Heart right ventricle (tissue), 16 donors: ENCODE measurements around the gene RPL39L. TPM values are rescaled to one million over a fixed set of nuclear protein-coding genes. Genes with fewer than 3 reads are reported as not detected.

ENCODE experiments used
- ATAC-seq, 8 donors: fragments of 200-7000 bp; cut with Tn5 transposase; one replicate each; pipeline ENCODE4 v1.9.1; 2020; ENCODE audit warnings: mild to moderate bottlenecking in 8 of 8, moderate library complexity in 8 of 8, moderate number of reproducible peaks in 1 of 8
- DNase-seq, 2 donors: peaks; one replicate each; pipeline ENCODE4 v3.0.0-alpha.2; 2020
- H3K27ac ChIP-seq, 10 donors: fragments of 200-600 bp; sonication (generic) in 2 of 10; one replicate each; pipeline versions ENCODE4 v1.5.0 to v1.8.0; 2020 to 2022; ENCODE audit warnings: mild to moderate bottlenecking in 3 of 10
- H3K27me3 ChIP-seq, 7 donors: fragments of 200-600 bp; one replicate each; pipeline ENCODE4 v1.8.0; 2021 to 2022; ENCODE audit warnings: mild to moderate bottlenecking in 2 of 7
- H3K36me3 ChIP-seq, 9 donors: fragments of 200-600 bp; sonication (generic) in 1 of 9; one replicate each; pipeline versions ENCODE4 v1.5.0 to v1.8.0; 2020 to 2022; ENCODE audit warnings: mild to moderate bottlenecking in 2 of 9
- H3K4me1 ChIP-seq, 9 donors: fragments of 200-600 bp; sonication (generic) in 1 of 9; one replicate each; pipeline versions ENCODE4 v1.5.0 to v1.8.0; 2020 to 2022; ENCODE audit warnings: mild to moderate bottlenecking in 4 of 9
- H3K4me3 ChIP-seq, 10 donors: fragments of 200-600 bp; sonication (generic) in 2 of 10; one replicate each; pipeline versions ENCODE4 v1.5.0 to v1.8.0; 2020 to 2022; ENCODE audit warnings: mild to moderate bottlenecking in 7 of 10, moderate library complexity in 2 of 10
- H3K9me3 ChIP-seq, 11 donors: fragments of 200-600 bp in 10 of 11; sonication (generic) in 2 of 11; one replicate each; pipeline versions ENCODE4 v1.5.0 to v1.8.0; 2013 to 2022; ENCODE audit warnings: mild to moderate bottlenecking in 2 of 11, control low read depth in 1 of 11, moderate library complexity in 1 of 11
- WGBS, 2 donors: extraction: QIAGEN DNeasy Blood & Tissue Kit; methylation state at CpG; one replicate each; pipeline ENCODE4 v1.1.7; 2013; ENCODE audit warnings: inconsistent platforms in 1 of 2; 5-methylcytosine and 5-hydroxymethylcytosine counted together
- intact Hi-C, 10 donors: fragments of 100-400 bp; cut with DNase I; formaldehyde crosslinking; loops; one replicate each; pipeline versions ENCODE4 v1.11.1 to v1.14.2; 2022
- long read RNA-seq, 3 donors: library from polyadenylated mRNA; unstranded; transcript quantifications; one replicate each; pipeline ENCODE4 v2.0.0, GENCODE V29; 2020 to 2021
- polyA plus RNA-seq, 2 donors: library from polyadenylated mRNA; stranded (reverse); fragments of 200-250 nt; gene quantifications; one replicate each; pipeline ENCODE4 v1.2.3, GENCODE V29; 2013
- total RNA-seq, 10 donors: library from RNA; stranded (reverse); fragmentation: NEBNext Ultra II Directional in 3 of 10; extraction: Animal tissue kit (Norgen Biotek cat#: 25700) in 3 of 10; gene quantifications; one replicate each; pipeline versions ENCODE4 v1.2.1 to v1.2.4, GENCODE V29; 2021 to 2023
- TF ChIP-seq, protein P1 (sequence below), 9 donors: fragments of 200-600 bp; sonication (generic) in 2 of 9; IDR thresholded peaks; one replicate each; pipeline versions ENCODE4 v1.5.0 to v1.8.0; 2021 to 2022; ENCODE audit warnings: antibody characterized with exemption in 9 of 9, mild to moderate bottlenecking in 5 of 9, moderate library complexity in 1 of 9
- donor health status: Arrhythmogenic right ventricular cardiomyopathy.
- donor health status: ischemic (EF 13 %, LVEDD 7.1; RV severe dilation, severe dysfunction).
- donor health status: healthy with polysubstance abuse.
- donor health status: DM: no; HTN: yes; CAD: no.
- donor health status: DM: no; HTN: no; CAD: no.
- donor health status: ischemic (EF 25% LVEDD 6.9; RV normal size, moderate dysfunction).
- donor health status: ischemic (EF 25% LVEDD 5.7; RV mildly dilated, moderate dysfunction).
- donor health status: healthy.
- donor health status: DM: yes; HTN: yes; CAD: no.
- donor health status: Ischemic cardiomyopathy.
- donor health status: ischemic (EF 35%, LVEDD 5.7; RV mildly dilated, moderate dysfunction).
- donor health status: nonischemic (EF 11% LVEDD 7.7; RV severe dilation, severe dysfunction).
- donor health status: DM: yes; HTN: yes; CAD: no.
- donor health status: PGD.
- donor health status: ischemic (EF 29% LVEDD 5.4; RV normal size, mild dysfunction).
- donor health status: nonischemic (EF 23%, LVEDD 6.1; RV moderate dilation, normal function).

RPL39L gene
- total RNA-seq (1 to 10 TPM; 3.5 to 7.4 (median 5.6) TPM), polyA plus RNA-seq (10 to 100 TPM in 1 of 2 donors, under 1 TPM in 1; 0.44 to 17.8 TPM)
- long read RNA-seq, donor 1, partial matches to known transcripts, result 1 of 5 reads
- long read RNA-seq, donor 1, other reads (novel, unspliced or antisense), result 0 of 5 reads
- long read RNA-seq, donor 2, partial matches to known transcripts, result 2 of 2 reads
- long read RNA-seq, donor 2, other reads (novel, unspliced or antisense), result 0 of 2 reads
- long read RNA-seq, donor 3, partial matches to known transcripts, result 0 of 2 reads
- long read RNA-seq, donor 3, other reads (novel, unspliced or antisense), result 0 of 2 reads

DNA sequence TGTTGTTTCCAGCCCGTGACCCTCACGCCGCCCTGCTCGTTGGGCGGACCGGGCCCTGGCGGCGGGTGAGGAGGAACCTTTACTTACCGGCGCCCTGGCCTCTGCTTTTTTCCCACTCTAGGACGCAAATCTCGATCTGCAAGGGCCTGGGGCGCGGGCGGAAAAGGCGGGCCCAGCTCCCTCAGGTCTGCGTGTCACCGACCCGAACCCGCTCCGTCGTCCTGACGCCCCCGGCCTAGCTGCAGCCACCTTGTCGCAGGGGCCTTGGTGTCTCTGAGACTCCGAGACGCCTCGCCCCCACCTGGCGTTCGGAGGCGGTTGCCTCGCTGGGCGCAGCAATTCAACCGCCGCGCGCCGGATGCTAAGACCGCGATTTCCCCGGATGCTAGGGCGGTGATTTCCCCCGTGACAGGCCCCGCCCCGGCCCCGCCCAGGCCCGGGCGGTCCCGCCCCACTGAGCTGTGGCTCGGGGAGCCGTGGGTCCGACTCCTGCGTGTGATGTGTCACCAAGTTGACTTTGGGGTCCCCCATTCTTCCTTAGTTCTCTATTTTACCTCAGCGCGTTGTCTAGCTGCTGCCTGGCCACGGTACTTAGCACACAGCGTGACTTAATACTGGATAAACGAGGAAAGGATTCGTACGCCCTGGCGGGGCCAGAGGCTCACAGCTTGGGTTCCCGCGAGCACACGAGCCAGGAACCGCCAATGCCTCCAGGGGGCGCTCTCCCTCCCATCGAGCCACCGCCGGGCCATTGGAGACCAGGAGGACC lies at the start of gene RPL39L:
Gene RPL39L (minus strand): TSS at position 371 of the 769 bp plus-strand sequence. CDS start 18,196 bp downstream, outside the sequence.
- TF ChIP-seq, protein P1, sequence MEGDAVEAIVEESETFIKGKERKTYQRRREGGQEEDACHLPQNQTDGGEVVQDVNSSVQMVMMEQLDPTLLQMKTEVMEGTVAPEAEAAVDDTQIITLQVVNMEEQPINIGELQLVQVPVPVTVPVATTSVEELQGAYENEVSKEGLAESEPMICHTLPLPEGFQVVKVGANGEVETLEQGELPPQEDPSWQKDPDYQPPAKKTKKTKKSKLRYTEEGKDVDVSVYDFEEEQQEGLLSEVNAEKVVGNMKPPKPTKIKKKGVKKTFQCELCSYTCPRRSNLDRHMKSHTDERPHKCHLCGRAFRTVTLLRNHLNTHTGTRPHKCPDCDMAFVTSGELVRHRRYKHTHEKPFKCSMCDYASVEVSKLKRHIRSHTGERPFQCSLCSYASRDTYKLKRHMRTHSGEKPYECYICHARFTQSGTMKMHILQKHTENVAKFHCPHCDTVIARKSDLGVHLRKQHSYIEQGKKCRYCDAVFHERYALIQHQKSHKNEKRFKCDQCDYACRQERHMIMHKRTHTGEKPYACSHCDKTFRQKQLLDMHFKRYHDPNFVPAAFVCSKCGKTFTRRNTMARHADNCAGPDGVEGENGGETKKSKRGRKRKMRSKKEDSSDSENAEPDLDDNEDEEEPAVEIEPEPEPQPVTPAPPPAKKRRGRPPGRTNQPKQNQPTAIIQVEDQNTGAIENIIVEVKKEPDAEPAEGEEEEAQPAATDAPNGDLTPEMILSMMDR (IDR thresholded peaks at IDR 0.05), result peak; percentile 78 to 93 (median 89)
- 4 to 7% methylated on average over 69 of the region's 69 CpGs for WGBS, 2 donors
- Histone ChIP-seq H3K9me3 (peaks cover 0 to 4% (median 0%) of the 10 kb centered on the region in 11 donors), H3K36me3 (no peaks in the 10 kb centered on the region), H3K27me3 (no peaks in the 10 kb centered on the region), H3K4me1 (peaks cover 0 to 18% (median 6%) of the 10 kb centered on the region in 9 donors), H3K27ac (peak within 1 kb of the TSS in 7 of 10 donors; percentile 21 to 73 (median 56)), H3K4me3 (peak within 1 kb of the TSS; percentile 40 to 68 (median 62))
- DNase-seq (peak; percentile 78 to 85), ATAC-seq (peak; percentile 96 to 99 (median 98))
- intact Hi-C loops, result no loop called here

DNA sequence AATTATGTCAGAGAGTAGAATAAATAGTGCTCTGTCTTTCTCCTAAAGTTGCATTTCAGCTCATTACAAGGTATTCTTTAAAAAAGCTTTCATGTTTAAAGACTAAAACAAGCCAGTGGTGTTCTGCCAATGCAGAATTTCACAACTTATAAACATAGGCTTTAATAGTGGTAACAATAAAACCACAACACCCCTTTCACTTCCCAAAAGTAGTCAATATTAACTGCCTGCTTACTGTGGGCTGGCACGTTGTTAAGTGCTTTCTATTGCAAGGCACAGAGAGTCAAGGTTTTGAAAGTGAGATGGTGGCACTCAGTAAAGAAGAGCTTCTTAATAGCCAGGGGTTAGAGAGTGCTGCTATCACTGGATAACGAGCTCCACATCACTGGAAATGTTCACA lies 49.6 kb upstream of the RPL39L start:
- Histone ChIP-seq H3K36me3 (no peaks in the 10 kb centered on the region), H3K4me3 (no peak overlapping the region), H3K27me3 (peaks cover 0 to 23% (median 0%) of the 10 kb centered on the region in 7 donors), H3K4me1 (peaks cover 0 to 42% (median 16%) of the 10 kb centered on the region in 9 donors), H3K27ac (peak overlapping the region in 2 of 10 donors; percentile 17 to 90), H3K9me3 (no peaks in the 10 kb centered on the region)
- intact Hi-C loops, result no loop called here
- TF ChIP-seq, protein P1 (IDR thresholded peaks at IDR 0.05), result no peak
- 46 to 48% methylated on average over 2 of the region's 2 CpGs for WGBS, 2 donors
- ATAC-seq (no peak), DNase-seq (no peak)

DNA sequence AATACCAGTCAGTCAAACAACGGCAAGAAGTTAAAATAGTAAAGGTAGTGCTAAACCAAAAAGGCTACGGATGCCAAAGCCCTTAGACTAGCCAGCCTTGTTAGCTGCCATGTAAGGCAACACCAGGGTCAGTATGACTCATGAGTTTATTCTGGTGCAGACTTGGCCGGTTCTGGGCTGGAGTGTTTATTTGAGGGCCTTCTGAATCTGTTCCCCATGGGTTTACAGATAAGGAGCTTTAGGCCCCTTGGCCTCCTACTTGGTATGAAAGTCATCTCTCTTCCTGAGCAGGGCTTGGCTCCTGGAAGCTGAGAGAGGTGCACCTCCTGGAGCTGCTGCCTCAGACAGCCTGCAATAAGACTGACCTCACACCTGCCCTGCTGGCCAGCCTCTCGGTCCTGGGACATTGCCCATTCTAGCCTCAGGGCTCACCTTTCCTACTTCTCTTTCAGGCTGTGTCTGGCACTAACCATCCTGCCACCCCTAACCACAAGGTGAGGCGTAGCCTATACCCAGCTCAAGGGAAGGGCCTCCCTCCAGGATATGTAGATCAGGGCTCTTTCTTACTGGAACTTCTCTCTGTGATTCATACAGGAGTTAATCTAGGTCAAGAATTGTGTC lies 47.6 kb upstream of the RPL39L start:
- Histone ChIP-seq H3K9me3 (no peaks in the 10 kb centered on the region), H3K27me3 (peaks cover 0 to 17% (median 0%) of the 10 kb centered on the region in 7 donors), H3K36me3 (no peaks in the 10 kb centered on the region), H3K27ac (peak overlapping the region; percentile 71 to 95 (median 90)), H3K4me3 (no peak overlapping the region), H3K4me1 (peaks cover 0 to 59% (median 27%) of the 10 kb centered on the region in 9 donors)
- DNase-seq, result peak; percentile 31 to 77
- TF ChIP-seq, protein P1 (IDR thresholded peaks at IDR 0.05), result no peak
- ATAC-seq, result peak; percentile 92 to 97 (median 96)
- intact Hi-C loops, result no loop called here
- 38 to 41% methylated on average over 5 of the region's 5 CpGs for WGBS, 2 donors

DNA sequence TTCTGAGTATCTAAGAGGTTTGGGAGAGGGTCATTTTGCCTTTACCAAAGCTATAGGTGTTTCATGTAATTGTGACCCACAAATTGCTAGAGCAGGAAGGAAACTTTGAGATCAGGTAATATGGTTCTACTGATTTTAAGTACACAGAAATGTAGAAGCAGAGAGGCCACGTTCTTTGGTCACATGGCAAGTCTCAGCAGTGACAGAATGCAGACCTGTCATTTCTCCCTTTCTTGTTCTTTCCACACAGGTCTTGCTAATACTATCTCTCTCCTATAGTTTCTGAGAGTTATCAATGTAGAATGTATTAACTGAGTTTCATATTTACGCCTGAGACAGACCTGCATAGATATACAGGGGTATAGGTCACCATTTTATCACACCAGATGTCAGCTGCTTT lies 47.1 kb upstream of the RPL39L start:
- TF ChIP-seq, protein P1 (IDR thresholded peaks at IDR 0.05), result no peak
- peak overlapping the region; percentile 39 to 95 (median 90) for H3K27ac ChIP-seq
- H3K9me3 ChIP-seq, result no peaks in the 10 kb centered on the region
- no peak overlapping the region for H3K4me3 ChIP-seq
- no peaks in the 10 kb centered on the region for H3K36me3 ChIP-seq
- DNase-seq (no peak), ATAC-seq (peak in 5 of 8 donors; percentile 6 to 61 (median 48))
- 29 to 42% methylated on average over 2 of the region's 2 CpGs for WGBS, 2 donors
- intact Hi-C loops, result no loop called here
- H3K27me3 ChIP-seq, result peaks cover 0 to 12% (median 0%) of the 10 kb centered on the region in 7 donors
- peaks cover 0 to 59% (median 27%) of the 10 kb centered on the region in 9 donors for H3K4me1 ChIP-seq
